Fibroblast of the conjunctiva (primary cell): Measurements from ENCODE around the gene FCRL5.
"Not testable (repeated sequence)": the region's sequence is repeated elsewhere in the genome, so short reads cannot be mapped to it uniquely, and the experiment has no call there.

Experiments
- DNase-seq: peaks from one replicate; pipeline ENCODE4 v3.0.0-alpha.2; 2010; ENCODE audit warnings: low read depth

FCRL5 gene

GRCh38 chr1:157487504-157487903 is 64.8 kb downstream of the FCRL5 start:
- DNase-seq: no peak

GRCh38 chr1:157487096-157487495 is 65.2 kb downstream of the FCRL5 start:
- DNase-seq: no peak

GRCh38 chr1:157486400-157486799 is 65.9 kb downstream of the FCRL5 start:
- DNase-seq: not testable (repeated sequence)

- DNase-seq: no peak
Measured at GRCh38 chr1:157485793-157486192, 66.5 kb downstream of the FCRL5 start.

- no peak for DNase-seq
Measured at GRCh38 chr1:157484573-157484972, 67.7 kb downstream of the FCRL5 start.

GRCh38 chr1:157483635-157484034 is 68.7 kb downstream of the FCRL5 start:
- DNase-seq: no peak

- DNase-seq: no peak
Measured at GRCh38 chr1:157482717-157483116, 69.6 kb downstream of the FCRL5 start.

- no peak for DNase-seq
Measured at GRCh38 chr1:157482174-157482573, 70.1 kb downstream of the FCRL5 start.

- DNase-seq: no peak
Measured at GRCh38 chr1:157478030-157478429, 74.3 kb downstream of the FCRL5 start.

- DNase-seq: no peak
Measured at GRCh38 chr1:157477419-157477818, 74.9 kb downstream of the FCRL5 start.

GRCh38 chr1:157472959-157473358 is 79.4 kb downstream of the FCRL5 start:
- DNase-seq: no peak

GRCh38 chr1:157472056-157472701 is 80.1 kb downstream of the FCRL5 start:
- no peak for DNase-seq

- DNase-seq: no peak
Measured at GRCh38 chr1:157471531-157471930, 80.8 kb downstream of the FCRL5 start.

GRCh38 chr1:157469752-157470675 is 82.3 kb downstream of the FCRL5 start:
- no peak for DNase-seq

- no peak for DNase-seq
Measured at GRCh38 chr1:157469300-157469699, 83.0 kb downstream of the FCRL5 start.

GRCh38 chr1:157466011-157466410 is 86.3 kb downstream of the FCRL5 start:
- DNase-seq: no peak
